CD14-positive monocyte (primary cell): ENCODE results near the gene OCEL1. TPM values are rescaled to one million over a fixed set of nuclear protein-coding genes. Genes with fewer than 3 reads are reported as not detected.

Source experiments
- DNase-seq, 3 donors: peaks; one replicate each; pipeline ENCODE4 v3.0.0-alpha.2; 2011 to 2022
- H2AFZ ChIP-seq: 2 replicates; pipeline ENCODE4 v1.6.0; 2012; ENCODE audit warnings: mild to moderate bottlenecking, low read depth, low read length, inconsistent platforms; ENCODE audit not compliant: insufficient read depth, poor library complexity, severe bottlenecking
- H3K27ac ChIP-seq, 2 donors: 1 replicate in 1 of 2; 2 replicates in 1 of 2; pipeline ENCODE4 v1.5.1; 2012 to 2013; ENCODE audit warnings: low read length in 2 of 2, control low read depth in 1 of 2, inconsistent platforms in 1 of 2, low read depth in 1 of 2, mild to moderate bottlenecking in 1 of 2
- H3K27me3 ChIP-seq, 2 donors: one replicate each; pipeline versions ENCODE4 v1.6.0 to v1.6.1; 2011 to 2013; ENCODE audit warnings: low read length in 2 of 2; ENCODE audit not compliant: control insufficient read depth in 2 of 2, insufficient read depth in 2 of 2
- H3K36me3 ChIP-seq, 2 donors: replicated peaks in 1 of 2; 1 replicate in 1 of 2; 2 replicates in 1 of 2; pipeline versions ENCODE4 v1.5.1 to v1.6.1; 2012 to 2013; ENCODE audit warnings: low read length in 2 of 2, control low read depth in 1 of 2, inconsistent platforms in 1 of 2, mild to moderate bottlenecking in 1 of 2; ENCODE audit not compliant: insufficient read depth in 2 of 2, control insufficient read depth in 1 of 2
- H3K4me1 ChIP-seq, 2 donors: 1 replicate in 1 of 2; 2 replicates in 1 of 2; pipeline versions ENCODE4 v1.5.1 to v1.6.1; 2012 to 2013; ENCODE audit warnings: low read length in 2 of 2, control low read depth in 1 of 2, inconsistent platforms in 1 of 2, mild to moderate bottlenecking in 1 of 2, moderate library complexity in 1 of 2; ENCODE audit not compliant: insufficient read depth in 2 of 2, control insufficient read depth in 1 of 2
- H3K4me2 ChIP-seq: replicated peaks from 2 replicates; pipeline ENCODE3; 2012; ENCODE audit warnings: low read length, moderate library complexity, mild to moderate bottlenecking; ENCODE audit not compliant: poor library complexity, severe bottlenecking; ENCODE audit errors: extremely low read depth
- H3K4me3 ChIP-seq, 3 experiments: fragments of 200-600 bp in 1 of 3; sonication (generic) in 1 of 3; replicated peaks in 1 of 3; 1 replicate in 2 of 3; 2 replicates in 1 of 3; pipeline ENCODE4 v1.5.1; 2011 to 2013; ENCODE audit warnings: low read length in 3 of 3, mild to moderate bottlenecking in 3 of 3, control low read depth in 2 of 3, low read depth in 2 of 3, inconsistent platforms in 1 of 3, moderate library complexity in 1 of 3
- H3K79me2 ChIP-seq: 2 replicates; pipeline ENCODE4 v1.6.0; 2012; ENCODE audit warnings: mild to moderate bottlenecking, control low read depth, inconsistent platforms, low read length, moderate library complexity; ENCODE audit not compliant: insufficient read depth
- H3K9ac ChIP-seq: 2 replicates; pipeline ENCODE4 v1.6.0; 2017; ENCODE audit warnings: low read length, mild to moderate bottlenecking; ENCODE audit not compliant: insufficient read depth, poor library complexity, severe bottlenecking
- H3K9me3 ChIP-seq, 2 donors: replicated peaks in 1 of 2; 1 replicate in 1 of 2; 2 replicates in 1 of 2; pipeline versions ENCODE4 v1.5.1 to v1.6.1; 2012 to 2013; ENCODE audit warnings: low read length in 2 of 2, control low read depth in 1 of 2; ENCODE audit not compliant: control insufficient read depth in 1 of 2, insufficient read depth in 1 of 2
- H4K20me1 ChIP-seq: 2 replicates; pipeline ENCODE4 v1.6.0; 2012; ENCODE audit warnings: mild to moderate bottlenecking, low read length, control low read depth, moderate library complexity; ENCODE audit not compliant: insufficient read depth
- H3K27ac Mint-ChIP-seq, 7 donors: one replicate each; pipeline ENCODE4 v1.8.0; 2020; ENCODE audit warnings: mild to moderate bottlenecking in 7 of 7, mixed read lengths in 7 of 7, moderate library complexity in 6 of 7, inconsistent platforms in 2 of 7
- H3K27me3 Mint-ChIP-seq, 3 donors: one replicate each; pipeline ENCODE4 v1.8.0; 2021 to 2022; ENCODE audit warnings: low read depth in 3 of 3, mild to moderate bottlenecking in 3 of 3, mixed read lengths in 3 of 3, moderate library complexity in 3 of 3, inconsistent platforms in 1 of 3
- H3K36me3 Mint-ChIP-seq, 2 donors: one replicate each; pipeline ENCODE4 v1.8.0; 2020; ENCODE audit warnings: mixed read lengths in 2 of 2, inconsistent platforms in 1 of 2, mild to moderate bottlenecking in 1 of 2
- H3K4me1 Mint-ChIP-seq: one replicate; pipeline ENCODE4 v1.8.0; 2020; ENCODE audit warnings: mild to moderate bottlenecking, mixed read lengths
- H3K4me3 Mint-ChIP-seq, 2 donors: one replicate each; pipeline ENCODE4 v1.8.0; 2020; ENCODE audit warnings: mild to moderate bottlenecking in 2 of 2, mixed read lengths in 2 of 2, moderate library complexity in 1 of 2
- H3K9me3 Mint-ChIP-seq, 7 donors: one replicate each; pipeline ENCODE4 v1.8.0; 2020 to 2022; ENCODE audit warnings: mixed read lengths in 7 of 7, mild to moderate bottlenecking in 6 of 7, moderate library complexity in 6 of 7, inconsistent platforms in 2 of 7
- CTCF ChIP-seq: fragments of 200-600 bp; IDR thresholded peaks from one replicate; pipeline ENCODE4 v1.8.0; 2022; ENCODE audit warnings: antibody characterized with exemption, mild to moderate bottlenecking
- WGBS: methylation state at CpG from one replicate; pipeline ENCODE4 v1.1.5; 2013; ENCODE audit warnings: missing lambda C conversion rate; ENCODE audit not compliant: insufficient coverage; 5-methylcytosine and 5-hydroxymethylcytosine counted together
- intact Hi-C, 2 donors: fragments of 100-400 bp; cut with micrococcal nuclease; formaldehyde crosslinking; loops; one replicate each; pipeline versions ENCODE4 v1.15.0 to v1.15.1; 2023
- polyA plus RNA-seq, 3 donors: library from polyadenylated mRNA; depleted of rRNA in 1 of 3; unstranded in 2 of 3; stranded (reverse) in 1 of 3; fragments of 300-500 nt in 2 of 3; fragments of >200 nt in 1 of 3; fragmentation: Illumina TruSeq in 2 of 3; gene quantifications; 1 replicate in 2 of 3; 2 replicates in 1 of 3; pipeline ENCODE4 v1.2.3, GENCODE V29; 2012 to 2021

The OCEL1 gene
- polyA plus RNA-seq, 3 donors, result 31.8 to 59.9 (median 57.6) TPM

- Mint-ChIP-seq H3K27ac (no peak overlapping the region), H3K36me3 (no peaks in the 10 kb centered on the region), H3K4me3 (no peak overlapping the region), H3K27me3 (peaks cover 4 to 13% (median 10%) of the 10 kb centered on the region in 3 donors), H3K9me3 (no peaks in the 10 kb centered on the region), H3K4me1 (peaks cover 13% of the 10 kb centered on the region)
- intact Hi-C loops, result no loop called here
- no peak for TF ChIP-seq CTCF
- H3K9me3 ChIP-seq, result no peaks in the 10 kb centered on the region
- H2AFZ ChIP-seq, result no peak overlapping the region
- no peak overlapping the region for H3K4me3 ChIP-seq
- H4K20me1 ChIP-seq, result no peaks in the 10 kb centered on the region
- no peaks in the 10 kb centered on the region for H3K36me3 ChIP-seq
- H3K79me2 ChIP-seq, result no peaks in the 10 kb centered on the region
- no peak for DNase-seq
- WGBS, result 97% methylated on average over 12 of the region's 15 CpGs
- H3K27ac ChIP-seq, result no peak overlapping the region
- H3K4me1 ChIP-seq, result peaks cover 9 to 15% of the 10 kb centered on the region in 2 donors
- no peak overlapping the region for H3K4me2 ChIP-seq
- no peak overlapping the region for H3K9ac ChIP-seq
- H3K27me3 ChIP-seq, result no peaks in the 10 kb centered on the region
Measured at GRCh38 chr19:17249887-17250548, 24.0 kb downstream of the OCEL1 start.

GRCh38 chr19:17254636-17255035 is 28.6 kb downstream of the OCEL1 start:
- H2AFZ ChIP-seq, result no peak overlapping the region
- no peaks in the 10 kb centered on the region for H3K4me1 ChIP-seq
- intact Hi-C loops, result no loop called here
- H3K27ac Mint-ChIP-seq, result no peak overlapping the region
- no peaks in the 10 kb centered on the region for H3K27me3 ChIP-seq
- H3K79me2 ChIP-seq, result no peaks in the 10 kb centered on the region
- H3K9me3 ChIP-seq, result no peaks in the 10 kb centered on the region
- 59% methylated on average over 2 of the region's 10 CpGs for WGBS
- no peak for DNase-seq
- no peak overlapping the region for H3K27ac ChIP-seq
- H3K4me2 ChIP-seq, result no peak overlapping the region
- no peak for TF ChIP-seq CTCF
- H3K36me3 ChIP-seq, result no peaks in the 10 kb centered on the region
- peaks cover 2 to 8% (median 5%) of the 10 kb centered on the region in 3 donors for H3K27me3 Mint-ChIP-seq
- no peaks in the 10 kb centered on the region for H3K36me3 Mint-ChIP-seq
- no peaks in the 10 kb centered on the region for H3K4me1 Mint-ChIP-seq
- H3K4me3 ChIP-seq, result no peak overlapping the region
- no peaks in the 10 kb centered on the region for H4K20me1 ChIP-seq
- H3K9me3 Mint-ChIP-seq, result peaks cover 0 to 2% (median 0%) of the 10 kb centered on the region in 7 donors
- H3K4me3 Mint-ChIP-seq, result no peak overlapping the region
- H3K9ac ChIP-seq, result no peak overlapping the region
